Right lobe of liver (tissue), 4 donors: ENCODE data around the gene PLEKHM2.

Experiments used
- CTCF ChIP-seq, 4 donors: fragments of 200-600 bp in 3 of 4; fragments of 450-650 bp in 1 of 4; IDR thresholded peaks; one replicate each; pipeline versions ENCODE4 v1.5.1 to v1.8.0; 2016 to 2022; ENCODE audit warnings: antibody characterized with exemption in 4 of 4, mild to moderate bottlenecking in 2 of 4
- POLR2A ChIP-seq: fragments of 450-650 bp; IDR thresholded peaks from one replicate; pipeline ENCODE4 v1.6.1; 2017; ENCODE audit warnings: antibody characterized with exemption, mild to moderate bottlenecking
- donor health status: DM: no; HTN: no; CAD: no.
- donor health status: DM: no; HTN: no; CAD: no.
- donor health status: DM: no; HTN: yes; CAD: no.

GRCh38 chr1:15736892-15737261 lies 52.8 kb downstream of the PLEKHM2 start:
- no peak for TF ChIP-seq CTCF (IDR thresholded peaks at IDR 0.05)
- no peak for TF ChIP-seq POLR2A
